SJCRH30 (cell line): ENCODE measurements around the gene ALAD. TPM values are rescaled to one million over a fixed set of nuclear protein-coding genes. Genes with fewer than 3 reads are reported as not detected.
"Not testable (repeated sequence)": the region's sequence is repeated elsewhere in the genome, so short reads cannot be mapped to it uniquely, and the experiment has no call there.

Source experiments
- DNase-seq, 2 experiments: peaks; one replicate each; pipeline ENCODE4 v3.0.0-alpha.2; 2015 to 2020
- H3K27ac ChIP-seq: fragments of 250-450 bp; sonication (Bioruptor Pico); 2 replicates; pipeline ENCODE4 v1.5.1; 2020; ENCODE audit warnings: mild to moderate bottlenecking, moderate library complexity
- H3K27me3 ChIP-seq: fragments of 250-450 bp; sonication (Bioruptor Pico); 2 replicates; pipeline ENCODE4 v1.5.1; 2020; ENCODE audit warnings: mild to moderate bottlenecking, moderate library complexity
- H3K36me3 ChIP-seq: fragments of 250-450 bp; sonication (Bioruptor Pico); 2 replicates; pipeline ENCODE4 v1.5.1; 2020; ENCODE audit warnings: mild to moderate bottlenecking, moderate library complexity
- H3K4me1 ChIP-seq: fragments of 250-450 bp; sonication (Bioruptor Pico); 2 replicates; pipeline ENCODE4 v1.5.1; 2020; ENCODE audit warnings: mild to moderate bottlenecking, moderate library complexity
- H3K4me3 ChIP-seq: fragments of 250-450 bp; sonication (Bioruptor Pico); 2 replicates; pipeline ENCODE4 v1.5.1; 2020; ENCODE audit warnings: mild to moderate bottlenecking, moderate library complexity
- H3K9me3 ChIP-seq: fragments of 250-450 bp; sonication (Bioruptor Pico); replicated peaks from 2 replicates; pipeline ENCODE4 v1.5.1; 2020; ENCODE audit warnings: mild to moderate bottlenecking, moderate library complexity
- total RNA-seq: library from RNA; depleted of rRNA; stranded (reverse); fragments of >200 nt; shearing (Covaris generic); gene quantifications from 2 replicates; pipeline ENCODE4 v1.2.3, GENCODE V29; 2014

ALAD gene
- total RNA-seq, 1 experiment from 2014 or later = 13.3 TPM

- Histone ChIP-seq H3K4me3 (no peak overlapping the region), H3K9me3 (no peaks in the 10 kb centered on the region), H3K4me1 (no peaks in the 10 kb centered on the region), H3K27ac (no peak overlapping the region), H3K27me3 (no peaks in the 10 kb centered on the region), H3K36me3 (no peaks in the 10 kb centered on the region)
- DNase-seq = no peak
Observed at GRCh38 chr9:113372059-113372458, 29.0 kb downstream of the ALAD start.

DNA sequence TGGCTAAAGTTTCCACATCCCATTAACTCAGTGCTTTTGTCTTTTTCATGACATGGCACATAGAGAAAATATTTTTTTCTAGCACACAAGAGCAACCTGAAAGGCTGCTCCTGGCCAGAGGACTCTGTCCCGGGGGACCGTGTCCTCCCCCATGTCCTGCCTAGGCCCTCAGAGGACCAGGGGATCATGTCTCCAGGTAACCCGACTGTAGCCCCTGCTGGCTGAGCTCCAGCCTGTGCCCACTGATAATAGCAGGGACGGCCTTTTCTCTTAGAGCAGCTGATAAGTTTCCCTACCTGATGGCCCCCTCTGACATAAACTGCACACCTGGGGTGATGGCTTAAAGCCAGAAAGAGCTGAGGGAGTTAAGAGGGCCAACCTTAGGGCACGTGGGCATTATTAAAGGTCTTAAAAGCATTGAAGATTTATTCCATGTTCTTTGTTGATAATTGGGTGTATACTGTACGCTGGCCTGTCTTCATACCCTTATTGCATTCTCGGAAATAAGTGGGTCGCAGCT, 30.2 kb downstream of the ALAD start:
- peaks cover 5% of the 10 kb centered on the region; the same call in 1 of the 2 replicates for H3K4me1 ChIP-seq
- H3K9me3 ChIP-seq = no peaks in the 10 kb centered on the region
- no peak for DNase-seq
- no peak overlapping the region for H3K27ac ChIP-seq
- H3K27me3 ChIP-seq = no peaks in the 10 kb centered on the region
- H3K36me3 ChIP-seq = no peaks in the 10 kb centered on the region
- H3K4me3 ChIP-seq = no peak overlapping the region

DNA sequence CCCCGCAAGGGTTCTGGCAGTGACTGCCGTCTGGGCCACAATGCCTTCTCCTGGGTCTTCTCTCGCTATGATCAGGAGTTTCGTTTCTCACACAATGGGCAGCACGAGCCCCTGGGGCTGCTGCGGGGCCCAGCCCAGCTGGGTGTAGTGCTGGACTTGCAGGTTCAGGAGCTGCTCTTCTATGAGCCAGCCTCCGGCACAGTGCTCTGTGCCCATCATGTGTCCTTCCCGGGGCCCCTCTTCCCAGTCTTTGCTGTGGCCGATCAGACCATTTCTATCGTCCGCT, 31.3 kb downstream of the ALAD start:
- Histone ChIP-seq H3K4me1 (peaks cover 5% of the 10 kb centered on the region; the same call in 1 of the 2 replicates), H3K27me3 (no peaks in the 10 kb centered on the region), H3K4me3 (no peak overlapping the region), H3K9me3 (no peaks in the 10 kb centered on the region), H3K27ac (no peak overlapping the region), H3K36me3 (no peaks in the 10 kb centered on the region)
- DNase-seq = no peak

- DNase-seq = no peak
- Histone ChIP-seq H3K4me1 (peaks cover 5% of the 10 kb centered on the region), H3K27me3 (no peaks in the 10 kb centered on the region), H3K36me3 (no peaks in the 10 kb centered on the region), H3K27ac (no peak overlapping the region), H3K9me3 (no peaks in the 10 kb centered on the region), H3K4me3 (no peak overlapping the region)
Observed at GRCh38 chr9:113368982-113369854, 31.9 kb downstream of the ALAD start.

DNA sequence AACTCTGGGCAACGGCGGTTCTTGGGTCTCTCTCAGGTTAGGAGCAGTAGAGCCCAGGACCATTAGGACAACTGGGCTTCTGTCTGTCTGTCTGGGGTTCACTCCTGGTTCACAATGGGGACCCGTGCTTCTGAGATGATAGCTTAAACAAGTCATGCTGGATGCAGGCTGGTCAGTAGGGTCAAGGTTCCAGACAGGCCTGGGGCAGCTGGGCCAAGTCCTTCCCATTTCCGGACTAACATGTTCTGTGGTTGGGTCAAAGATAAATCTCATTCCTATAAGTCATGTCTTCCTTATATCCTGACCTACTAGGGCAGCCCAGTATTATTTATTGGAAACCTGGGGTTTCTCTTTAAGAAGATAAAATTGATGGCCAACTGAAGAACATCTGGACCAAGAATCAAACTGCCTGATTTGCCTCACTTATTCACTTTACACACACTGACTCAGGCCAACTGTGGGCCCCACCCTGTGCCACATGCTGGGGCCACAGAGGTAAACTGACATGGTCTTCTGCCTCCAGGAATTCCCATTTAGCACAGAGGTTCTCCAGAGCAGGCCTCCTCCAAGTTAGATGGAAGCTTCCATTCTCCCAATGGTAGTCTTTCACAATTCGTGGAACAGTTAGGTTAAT, 32.6 kb downstream of the ALAD start:
- no peak for DNase-seq
- H3K27ac ChIP-seq = no peak overlapping the region

DNA sequence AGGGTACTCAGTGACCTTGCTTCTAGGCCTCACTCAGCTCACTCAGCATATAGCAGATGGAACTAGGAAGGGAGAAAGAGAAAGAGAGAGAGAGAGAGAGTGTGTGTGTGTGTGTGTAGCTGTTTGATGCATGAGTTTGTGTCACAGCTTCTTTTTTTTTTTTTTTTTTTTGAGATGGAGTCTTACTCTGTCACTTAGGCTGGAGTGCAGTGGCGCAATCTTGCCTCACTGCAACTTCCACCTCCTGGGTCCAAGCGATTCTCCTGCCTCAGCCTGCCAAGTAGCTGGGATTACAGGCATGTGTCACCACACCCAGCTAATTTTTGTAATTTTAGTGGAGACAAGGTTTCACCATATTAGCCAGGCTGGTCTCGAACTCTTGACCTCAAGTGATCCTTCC, 35.4 kb downstream of the ALAD start:
- not testable (repeated sequence) for H3K4me3 ChIP-seq, H3K27me3 ChIP-seq, H3K9me3 ChIP-seq, DNase-seq, H3K27ac ChIP-seq, H3K36me3 ChIP-seq
- H3K4me1 ChIP-seq = peaks cover 27% of the 10 kb centered on the region

More for the DNA sequence above, 32.6 kb downstream of the ALAD start:
- H3K36me3 ChIP-seq = no peaks in the 10 kb centered on the region
- no peak overlapping the region for H3K4me3 ChIP-seq
- H3K27me3 ChIP-seq = no peaks in the 10 kb centered on the region
- H3K4me1 ChIP-seq = peaks cover 5% of the 10 kb centered on the region
- H3K9me3 ChIP-seq = no peaks in the 10 kb centered on the region

- no peaks in the 10 kb centered on the region for H3K9me3 ChIP-seq
- no peaks in the 10 kb centered on the region for H3K27me3 ChIP-seq
- no peaks in the 10 kb centered on the region for H3K36me3 ChIP-seq
- peaks cover 34% of the 10 kb centered on the region for H3K4me1 ChIP-seq
- DNase-seq = no peak
- no peak overlapping the region for H3K4me3 ChIP-seq
- H3K27ac ChIP-seq = no peak overlapping the region
Observed at GRCh38 chr9:113364951-113365350, 36.1 kb downstream of the ALAD start.

DNA sequence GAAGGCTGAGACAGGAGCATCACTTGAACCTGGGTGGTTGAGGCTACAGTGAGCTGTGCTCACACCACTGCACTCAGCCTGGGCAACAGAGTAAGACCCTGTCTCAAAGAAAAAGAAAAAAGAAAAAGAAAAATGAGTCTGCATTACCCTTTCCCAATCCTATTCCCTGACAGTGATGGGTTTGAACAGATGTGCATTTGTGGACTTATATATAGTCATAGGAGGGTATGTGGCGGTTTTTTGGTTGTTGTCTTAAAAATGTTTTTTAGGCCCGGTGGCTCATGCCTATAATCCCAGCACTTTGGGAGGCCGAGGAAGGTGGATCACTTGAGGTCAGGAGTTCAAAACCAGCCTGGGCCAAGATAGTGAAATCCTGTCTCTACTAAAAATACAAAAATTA, 37.7 kb downstream of the ALAD start:
- peak; percentile 41 to 79 for DNase-seq
- Histone ChIP-seq H3K4me3 (no peak overlapping the region), H3K27me3 (no peaks in the 10 kb centered on the region), H3K4me1 (peaks cover 35% of the 10 kb centered on the region), H3K36me3 (no peaks in the 10 kb centered on the region), H3K9me3 (no peaks in the 10 kb centered on the region), H3K27ac (peak overlapping the region; percentile 35)

- Histone ChIP-seq H3K27ac (peak overlapping the region; percentile 2; the same call in 1 of the 2 replicates), H3K9me3 (no peaks in the 10 kb centered on the region), H3K36me3 (no peaks in the 10 kb centered on the region), H3K27me3 (no peaks in the 10 kb centered on the region; the same call in 1 of the 2 replicates), H3K4me3 (no peak overlapping the region), H3K4me1 (peaks cover 35% of the 10 kb centered on the region)
- DNase-seq = peak in 1 of 2 experiments; percentile 60
Observed at GRCh38 chr9:113361304-113362018, 39.6 kb downstream of the ALAD start.

DNA sequence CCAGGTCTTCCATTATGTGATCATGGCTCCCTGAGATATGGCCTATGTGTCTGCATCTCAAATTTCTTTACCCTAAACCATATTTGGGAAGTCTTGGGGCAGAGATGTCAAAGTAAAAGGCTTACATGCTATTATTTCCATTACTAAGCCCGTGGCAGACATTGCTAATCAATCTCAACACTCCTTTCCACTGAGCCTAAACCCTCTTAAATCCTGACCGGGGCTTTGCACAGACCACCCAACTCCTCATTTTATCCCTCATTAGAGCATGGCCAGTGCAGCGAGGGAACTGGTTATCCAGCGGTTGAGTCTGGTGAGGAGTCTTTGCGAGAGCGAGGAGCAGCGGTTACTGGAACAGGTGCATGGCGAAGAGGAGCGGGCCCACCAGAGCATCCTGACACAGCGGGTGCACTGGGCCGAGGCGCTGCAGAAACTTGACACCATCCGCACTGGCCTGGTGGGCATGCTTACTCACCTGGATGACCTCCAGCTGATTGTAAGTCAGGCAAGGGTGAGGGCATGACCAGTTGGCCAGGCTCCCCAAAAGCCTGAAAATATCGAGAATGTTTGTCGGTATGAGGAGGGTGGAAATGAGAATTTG, 40.7 kb downstream of the ALAD start:
- DNase-seq = peak; percentile 30 to 59
- H3K4me1 ChIP-seq = peaks cover 30% of the 10 kb centered on the region
- no peaks in the 10 kb centered on the region; the same call in 1 of the 2 replicates for H3K27me3 ChIP-seq

DNA sequence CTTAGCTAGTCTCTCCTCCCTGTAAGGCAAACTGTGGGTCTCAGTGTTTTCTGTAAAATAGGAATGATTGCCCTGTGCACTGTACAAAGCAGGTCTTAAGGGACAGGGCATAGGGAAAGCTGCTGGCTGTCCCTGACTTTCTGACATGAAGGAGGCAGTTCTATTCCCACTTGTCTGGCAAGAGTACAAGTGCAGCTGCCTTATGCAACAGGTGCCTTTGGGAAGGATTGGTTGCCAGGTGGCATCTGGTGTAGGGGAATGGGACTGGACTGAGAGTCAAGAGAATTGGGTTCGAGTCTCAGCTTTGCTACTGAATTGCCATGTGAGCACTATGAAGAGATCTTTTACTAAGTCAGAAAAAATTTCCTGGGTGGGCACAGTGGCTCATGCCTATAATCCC, 41.7 kb downstream of the ALAD start:
- peak in 1 of 2 experiments; percentile 41 for DNase-seq
- H3K9me3 ChIP-seq = no peaks in the 10 kb centered on the region

More for the DNA sequence above, 40.7 kb downstream of the ALAD start:
- Histone ChIP-seq H3K9me3 (no peaks in the 10 kb centered on the region), H3K36me3 (no peaks in the 10 kb centered on the region), H3K27ac (no peak overlapping the region), H3K4me3 (no peak overlapping the region)

GRCh38 chr9:113356686-113357292, 44.3 kb downstream of the ALAD start:
- H3K4me1 ChIP-seq = peaks cover 17% of the 10 kb centered on the region
- no peaks in the 10 kb centered on the region for H3K9me3 ChIP-seq
- no peak for DNase-seq
- no peak overlapping the region for H3K4me3 ChIP-seq
- no peak overlapping the region for H3K27ac ChIP-seq
- H3K36me3 ChIP-seq = no peaks in the 10 kb centered on the region
- peaks cover 3% of the 10 kb centered on the region; the same call in 1 of the 2 replicates for H3K27me3 ChIP-seq

More for the DNA sequence above, 41.7 kb downstream of the ALAD start:
- peaks cover under 1% of the 10 kb centered on the region; the same call in 1 of the 2 replicates for H3K27me3 ChIP-seq
- no peaks in the 10 kb centered on the region for H3K36me3 ChIP-seq
- H3K4me3 ChIP-seq = no peak overlapping the region
- peaks cover 30% of the 10 kb centered on the region for H3K4me1 ChIP-seq
- no peak overlapping the region for H3K27ac ChIP-seq

GRCh38 chr9:113355040-113355596, 46.0 kb downstream of the ALAD start:
- Histone ChIP-seq H3K36me3 (no peaks in the 10 kb centered on the region), H3K4me3 (no peak overlapping the region), H3K27me3 (peaks cover 7% of the 10 kb centered on the region; the same call in 1 of the 2 replicates), H3K27ac (no peak overlapping the region), H3K4me1 (peaks cover 4% of the 10 kb centered on the region; the same call in 1 of the 2 replicates), H3K9me3 (no peaks in the 10 kb centered on the region)
- DNase-seq = peak in 1 of 2 experiments; percentile 44

- peaks cover 10% of the 10 kb centered on the region; the same call in 1 of the 2 replicates for H3K27me3 ChIP-seq
- H3K9me3 ChIP-seq = no peaks in the 10 kb centered on the region
- no peak overlapping the region for H3K4me3 ChIP-seq
- H3K27ac ChIP-seq = no peak overlapping the region
- H3K36me3 ChIP-seq = no peaks in the 10 kb centered on the region
- no peaks in the 10 kb centered on the region; the same call in 1 of the 2 replicates for H3K4me1 ChIP-seq
- no peak for DNase-seq
Observed at GRCh38 chr9:113352411-113352810, 48.7 kb downstream of the ALAD start.
